Measurements from ENCODE around the gene THSD7A. TPM values are rescaled to one million over a fixed set of nuclear protein-coding genes. Genes with fewer than 3 reads are reported as not detected.

THSD7A gene
- total and polyA plus RNA-seq, 10 of the 15 experiments (the other 5 are each of a cell fraction or from before 2014, with no cell fraction given) = 0.03 to 0.09 (median 0.03) TPM; not detected in 7

- TF ChIP-seq SKIL (IDR thresholded peaks at IDR 0.05; ENCODE audit: low read depth, poor library complexity, severe bottlenecking) (no peak), CBFB (IDR thresholded peaks at IDR 0.05; ENCODE audit: low read depth) (no peak), YBX1 (IDR thresholded peaks at IDR 0.05) (no peak), WRNIP1 (IDR thresholded peaks at IDR 0.05; ENCODE audit: borderline replicate concordance, low read depth, low read length) (no peak), CHD2 (IDR thresholded peaks at IDR 0.05; ENCODE audit: borderline replicate concordance, low read depth, low read length) (no peak)
Observed at GRCh38 chr7:11751807-11752389, 80.1 kb downstream of the THSD7A start (continued).

GRCh38 chr7:11751315-11751714 is 80.7 kb downstream of the THSD7A start:
- Histone ChIP-seq H3K9me3 (replicated peaks; ENCODE audit: control insufficient read depth, insufficient read depth, low read length) (no peaks in the 10 kb centered on the region), H4K20me1 (ENCODE audit: control insufficient read depth, insufficient read depth) (no peaks in the 10 kb centered on the region), H3K9ac (ENCODE audit: control insufficient read depth, insufficient read depth, low read length) (no peak overlapping the region), H3K27me3 (replicated peaks in 1 of 2; ENCODE audit: control insufficient read depth in 2 of 2, insufficient read depth in 2 of 2, low read length in 1 of 2) (no peaks in the 10 kb centered on the region), H3K36me3 (ENCODE audit: control insufficient read depth in 2 of 2, insufficient read depth in 2 of 2, low read length in 1 of 2) (no peaks in the 10 kb centered on the region), H3K4me3 (no peak overlapping the region), H3K27ac (ENCODE audit: control insufficient read depth, insufficient read depth) (no peak overlapping the region), H2AFZ (ENCODE audit: control insufficient read depth, low read depth, low read length) (no peak overlapping the region), H3K4me2 (ENCODE audit: control insufficient read depth, insufficient read depth) (no peak overlapping the region), H3K4me1 (ENCODE audit: control insufficient read depth, insufficient read depth, low read length) (no peaks in the 10 kb centered on the region), H3K79me2 (ENCODE audit: control insufficient read depth, insufficient read depth, low read length) (no peaks in the 10 kb centered on the region)
- ChIA-PET RAD21 (ENCODE audit: unreplicated experiment) (no interaction called here), CTCF (no interaction called here), SMC1A (ENCODE audit: uncharacterized antibody, unreplicated experiment) (no interaction called here), POLR2A (no interaction called here)
- in situ Hi-C loops (cut with MboI) (no loop called here), intact Hi-C loops (cut with micrococcal nuclease; ENCODE audit: unreplicated experiment) (no loop called here)
- 15% methylated on average over 2 of the region's 2 CpGs for WGBS (ENCODE audit: insufficient coverage, insufficient replicate concordance, low lambda C conversion rate, missing lambda C conversion rate)
- BruUV-seq (replicated peaks) = no TSS peak
- DNase-seq (ENCODE audit: low read depth, low spot score) (no peak), FAIRE-seq (no peak), ATAC-seq (no peak)
- TF ChIP-seq CREB1 (IDR thresholded peaks at IDR 0.05; ENCODE audit: low read depth) (no peak), MTA2 (IDR thresholded peaks at IDR 0.05; ENCODE audit: low read depth) (no peak), ZNF207 (IDR thresholded peaks at IDR 0.05; ENCODE audit: borderline replicate concordance) (no peak), POU2F2 (IDR thresholded peaks at IDR 0.05; ENCODE audit: borderline replicate concordance, low read depth, low read length) (no peak), SRF (IDR thresholded peaks at IDR 0.05; ENCODE audit: low read depth in 2 of 2, low read length in 2 of 2) (no peak), NR2C1 (IDR thresholded peaks at IDR 0.05) (no peak), NBN (IDR thresholded peaks at IDR 0.05) (no peak), NRF1 (conservative IDR thresholded peaks at IDR 0.05; ENCODE audit: low read depth, low read length) (no peak), IRF3 (IDR thresholded peaks at IDR 0.05) (no peak), CREM (IDR thresholded peaks at IDR 0.05; ENCODE audit: low read depth) (no peak), DPF2 (IDR thresholded peaks at IDR 0.05) (no peak), SMAD1 (IDR thresholded peaks at IDR 0.05; ENCODE audit: low read depth, partially characterized antibody) (no peak), BACH1 (IDR thresholded peaks at IDR 0.05; ENCODE audit: borderline replicate concordance) (no peak), KLF5 (IDR thresholded peaks at IDR 0.05; ENCODE audit: partially characterized antibody) (no peak), RB1 (IDR thresholded peaks at IDR 0.05; ENCODE audit: borderline replicate concordance) (no peak), CTCF (IDR thresholded peaks at IDR 0.05 in 2 of 3, conservative IDR thresholded peaks at IDR 0.05 in 1 of 3; ENCODE audit: control insufficient read depth in 2 of 3, extremely low read depth in 1 of 3, insufficient read depth in 1 of 3, low read depth in 3 of 3, low read length in 3 of 3) (no peak), ZNF24 (IDR thresholded peaks at IDR 0.05) (no peak)
